A549 treated with Hydrocortisone at 1 μM for 4 hours (cell line): ENCODE measurements around the gene GSPT1. TPM values are rescaled to one million over a fixed set of nuclear protein-coding genes. Genes with fewer than 3 reads are reported as not detected.

Experiments
- total RNA-seq: library from RNA; stranded (reverse); fragments of 200-300 nt; extraction: Qiagen RNA extraction; gene quantifications from 5 replicates; pipeline ENCODE4 v1.2.3, GENCODE V29; 2022

The GSPT1 gene
- total RNA-seq, result 170 to 227 TPM (median 179 TPM) in 5 replicates

GRCh38 chr16:11915644-11916523 lies at the start of gene GSPT1:
TSS of gene GSPT1 (minus strand) at chr16:11915956. CDS start at chr16:11915720, 236 bp downstream.

GRCh38 chr16:11964761-11965551 lies 49.2 kb upstream of the GSPT1 start, which contains the start of gene TNFRSF17:
TSS of gene TNFRSF17 (plus strand) at chr16:11965210. CDS start at chr16:11965325, 115 bp downstream.

DNA sequence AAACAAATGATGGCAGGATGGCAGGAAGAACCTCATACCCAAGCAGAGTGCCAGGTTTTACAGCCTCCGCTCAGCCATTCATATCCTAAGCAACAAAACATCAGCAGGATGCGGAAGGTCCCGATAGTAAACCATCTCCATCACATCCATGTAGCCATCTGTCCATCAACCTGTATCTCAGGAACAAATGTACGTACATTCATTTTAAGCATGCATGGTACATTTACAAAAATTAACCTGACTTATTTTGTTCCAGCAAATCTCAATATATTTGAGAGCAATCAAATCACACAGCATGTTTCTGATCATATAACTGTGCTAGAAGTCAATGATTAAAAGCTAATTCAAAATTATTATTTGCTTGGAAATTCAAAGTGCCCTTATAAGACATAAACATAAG lies 26.2 kb upstream of the GSPT1 start, which contains the start of gene NPIPB2:
Gene NPIPB2 (minus strand): TSS at position 101 of the 400 bp plus-strand sequence. CDS start 0 bp downstream, at position 101.

GRCh38 chr16:11851294-11852091 lies 64.3 kb downstream of the GSPT1 start, which contains the start of gene RSL1D1:
TSS of gene RSL1D1 (minus strand) at chr16:11851542. CDS start at chr16:11851512, 30 bp downstream.

Other genes starting within 250 kb of the GSPT1 start
- gene SNN, start 247.5 kb downstream of the GSPT1 start, total RNA-seq, result 18.4 to 21.7 TPM (median 20.5 TPM) in 5 replicates
- gene TXNDC11, start 173.1 kb downstream of the GSPT1 start, total RNA-seq, result 37.4 to 42.8 TPM (median 41.0 TPM) in 5 replicates
- gene ZC3H7A, start 118.7 kb downstream of the GSPT1 start, total RNA-seq, result 25.5 to 36.7 TPM (median 26.2 TPM) in 5 replicates
- gene RSL1D1, start 64.4 kb downstream of the GSPT1 start, total RNA-seq, result 207 to 267 TPM (median 229 TPM) in 5 replicates
- gene NPIPB2, start 26.1 kb upstream of the GSPT1 start, total RNA-seq, result 2.0 to 3.0 TPM (median 2.5 TPM) in 5 replicates
- gene TNFRSF17, start 49.3 kb upstream of the GSPT1 start, total RNA-seq, result not detected in 5 replicates
- 1.9 to 3.0 TPM (median 2.7 TPM) in 5 replicates for gene SNX29, start 60.8 kb upstream of the GSPT1 start, total RNA-seq